NCI-H446 (cell line): ENCODE data around the gene IFNL2.
"Not testable (repeated sequence)": the region's sequence is repeated elsewhere in the genome, so short reads cannot be mapped to it uniquely, and the experiment has no call there.

Source experiments
- DNase-seq, 2 experiments: peaks; one replicate each; lab custom pipeline; 2025; lab: John Stamatoyannopoulos, UW

The IFNL2 gene

DNA sequence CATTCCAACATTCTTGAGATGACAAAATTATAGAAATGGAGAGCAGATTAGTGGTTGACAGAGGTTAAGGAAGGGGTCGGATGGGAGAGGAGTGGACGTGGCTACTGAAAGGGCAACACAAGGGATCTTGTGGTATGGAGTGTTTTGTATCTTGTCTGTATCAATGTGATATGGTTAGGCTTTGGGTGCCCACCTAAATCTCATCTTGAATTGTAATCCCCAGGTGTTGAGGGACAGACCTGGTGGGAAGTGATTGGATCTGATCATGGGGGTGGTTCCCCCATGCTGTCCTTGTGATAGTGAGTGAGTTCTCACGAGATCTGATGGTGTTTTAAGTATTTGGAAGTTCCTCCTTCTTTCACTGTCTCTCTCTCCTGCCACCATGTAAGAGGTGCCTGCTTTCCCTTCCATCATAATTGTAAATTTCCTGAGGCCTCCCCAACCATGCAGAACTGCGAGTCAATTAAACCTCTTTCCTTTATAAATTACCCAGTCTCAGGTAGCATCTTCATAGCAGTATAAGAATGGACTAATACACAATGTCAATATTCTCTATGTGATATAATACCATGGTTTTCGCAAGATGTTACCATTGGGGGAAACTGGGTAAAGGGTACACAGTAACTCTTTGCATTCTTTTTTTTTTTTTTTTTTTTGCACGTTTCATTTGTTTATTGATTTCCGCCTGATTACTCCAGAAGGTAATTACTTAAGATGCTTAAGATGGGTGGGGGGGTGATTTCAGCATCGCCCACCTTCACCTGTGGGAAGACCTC is 14.6 kb upstream of the IFNL2 start:
- DNase-seq, result no peak

DNA sequence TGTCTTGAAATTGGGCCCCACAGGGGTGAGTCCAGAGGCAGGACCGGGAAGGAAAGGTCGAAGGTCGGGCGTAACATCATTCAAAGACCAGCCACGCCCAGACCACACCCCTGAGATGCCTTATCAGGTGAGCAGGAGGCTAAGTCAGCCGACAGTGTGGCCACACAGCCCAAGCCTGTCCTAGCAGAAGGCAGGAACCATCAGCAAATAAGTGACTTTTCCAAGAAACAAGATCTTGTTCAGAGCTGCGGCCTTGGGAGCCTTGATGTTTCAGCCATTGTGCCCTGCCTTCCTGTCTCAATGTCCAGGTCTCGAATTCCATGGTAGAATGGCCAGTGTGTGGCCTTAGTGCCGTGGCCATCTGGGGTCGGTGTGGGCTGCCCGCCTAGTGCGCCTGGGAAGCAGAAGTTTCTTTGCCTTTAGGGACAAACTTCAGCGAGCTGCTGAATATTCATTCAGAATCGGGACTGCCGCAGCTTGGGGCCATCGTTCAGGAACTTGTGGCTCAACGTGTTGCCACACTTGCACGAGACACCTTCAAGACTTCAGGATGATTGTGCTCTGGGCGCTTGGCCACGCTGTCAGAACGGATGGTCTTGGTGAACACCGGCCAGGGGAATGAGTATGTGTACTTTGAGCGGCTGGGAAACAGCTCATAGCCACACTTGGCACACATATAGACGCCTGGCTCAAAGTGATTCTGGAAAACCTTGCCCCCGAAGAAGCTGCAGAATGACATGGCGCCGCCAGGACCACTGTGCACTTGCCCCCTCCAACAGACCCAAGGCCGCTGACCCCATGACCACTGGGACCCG is 13.5 kb upstream of the IFNL2 start:
- DNase-seq, result no peak

DNA sequence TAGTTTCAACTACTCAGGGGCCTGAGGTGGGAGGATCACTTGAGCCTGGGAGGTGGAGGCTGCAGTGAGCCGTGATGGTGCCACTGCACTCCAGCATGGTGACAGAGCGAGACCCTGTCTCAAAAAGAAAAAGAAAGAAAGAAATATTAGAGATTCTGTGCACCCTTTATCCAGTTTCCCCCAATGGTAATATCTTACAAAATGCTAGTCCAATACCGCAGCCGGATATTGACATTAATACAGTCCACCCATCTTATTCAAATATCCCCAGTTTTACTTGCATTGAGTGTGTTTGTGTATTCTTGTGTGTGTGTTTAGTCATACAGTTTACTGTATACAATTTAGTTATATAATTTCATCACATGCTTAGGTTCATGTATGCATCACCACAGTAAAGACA is 11.0 kb upstream of the IFNL2 start:
- DNase-seq, result no peak

DNA sequence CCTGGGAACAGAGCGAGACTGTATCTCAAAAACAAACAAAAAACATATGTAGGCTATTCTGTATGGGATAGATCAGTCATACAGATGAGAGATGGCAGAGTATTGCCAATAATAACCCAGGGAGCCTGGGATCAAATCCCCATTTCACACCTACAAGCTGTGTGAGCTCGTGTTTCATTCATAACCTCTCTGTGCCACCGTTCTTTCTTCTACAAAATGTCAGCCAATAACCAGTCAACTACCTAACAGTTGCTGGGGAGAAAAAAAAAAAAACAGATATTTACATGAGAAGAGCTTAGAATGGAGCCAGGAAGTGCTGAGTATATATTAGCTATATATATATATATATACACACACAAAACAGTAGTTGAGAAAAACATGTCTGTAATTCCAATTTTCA is 6.5 kb upstream of the IFNL2 start:
- no peak for DNase-seq

DNA sequence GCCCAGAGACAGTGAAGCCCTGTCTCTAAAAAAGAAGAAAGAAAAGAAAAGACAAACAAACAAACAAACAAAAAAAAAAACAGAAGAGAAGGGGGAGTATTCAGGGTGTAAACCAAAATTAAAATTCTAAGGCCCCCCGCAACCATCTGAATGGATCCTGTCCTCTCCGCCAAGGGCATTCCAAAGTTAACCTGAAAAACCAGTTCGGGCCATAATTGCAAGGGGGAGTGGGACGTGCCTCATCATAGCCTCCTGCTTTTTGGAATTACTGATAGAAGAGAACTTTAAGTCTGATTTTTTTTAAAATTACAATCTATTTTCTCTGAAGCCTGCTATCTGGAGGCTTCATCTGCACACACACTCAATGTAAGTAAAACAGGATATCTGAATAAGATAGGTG is 5.7 kb upstream of the IFNL2 start:
- DNase-seq, result no peak

DNA sequence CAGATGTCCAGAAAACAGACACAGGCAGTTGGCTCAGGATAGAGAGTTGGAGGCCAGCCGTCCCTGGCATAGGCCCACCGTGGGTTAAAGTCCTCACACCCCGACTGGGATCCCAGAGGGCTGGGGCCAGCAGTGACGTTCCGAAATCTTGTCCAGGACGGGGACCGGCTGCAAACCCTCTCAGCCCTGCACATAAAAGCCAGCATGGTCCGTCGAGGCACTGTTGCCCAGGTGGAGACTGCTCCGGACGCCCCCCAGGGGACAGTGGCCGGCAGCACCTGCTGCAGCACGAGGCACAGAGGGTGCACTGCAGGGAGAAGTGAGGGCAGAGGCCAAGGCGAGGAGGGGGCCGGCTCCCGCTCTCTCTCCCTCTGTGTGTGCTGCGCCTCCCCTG is 4.3 kb upstream of the IFNL2 start:
- no peak for DNase-seq

DNA sequence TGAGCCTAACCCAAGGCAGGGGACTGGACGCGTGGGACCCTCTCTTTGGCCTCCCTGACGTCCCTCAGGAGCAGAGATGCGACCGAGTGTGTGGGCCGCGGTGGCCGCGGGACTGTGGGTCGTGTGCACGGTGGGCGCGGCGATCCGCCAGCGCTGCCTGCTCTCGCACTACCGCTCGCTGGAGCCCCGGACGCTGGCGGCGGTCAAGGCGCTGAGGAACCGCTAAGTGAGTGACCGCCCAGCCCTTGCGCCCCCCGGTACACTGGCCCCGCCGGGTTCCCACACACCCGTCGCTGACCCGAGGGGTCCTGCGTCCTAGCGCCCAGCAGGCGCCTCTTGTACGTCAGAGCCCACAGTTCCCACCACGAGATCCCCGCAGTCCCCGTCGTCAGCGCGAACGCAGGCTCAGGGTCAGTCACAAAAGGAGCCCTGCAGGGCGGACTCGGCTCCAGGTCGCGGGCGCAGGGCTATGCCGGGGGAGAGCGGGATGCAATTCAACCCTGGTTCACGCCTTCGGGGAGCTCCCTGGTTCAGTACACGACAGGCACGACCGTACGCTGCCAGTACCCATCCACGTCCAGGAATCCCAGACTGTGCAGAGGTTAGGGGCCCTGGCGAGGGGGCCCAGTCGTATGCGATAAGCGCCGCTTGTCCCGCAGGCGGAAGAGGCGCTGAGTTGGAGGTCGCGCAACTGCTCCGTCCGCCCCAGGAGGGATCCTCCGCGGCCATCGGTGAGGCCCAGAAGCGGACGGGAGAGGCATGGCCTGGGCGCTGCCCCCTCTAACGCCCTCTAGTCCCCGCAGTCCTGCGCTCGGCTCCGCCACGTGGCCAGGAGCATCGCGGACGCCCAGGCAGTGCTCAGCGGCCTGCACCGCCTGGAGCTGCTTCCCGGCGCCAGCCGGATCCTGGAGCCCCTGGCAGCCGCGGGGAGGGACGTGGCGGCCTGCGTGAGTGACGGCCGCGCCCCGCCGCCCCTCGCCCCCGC is 3.6 kb upstream of the IFNL2 start:
- DNase-seq, result no peak

DNA sequence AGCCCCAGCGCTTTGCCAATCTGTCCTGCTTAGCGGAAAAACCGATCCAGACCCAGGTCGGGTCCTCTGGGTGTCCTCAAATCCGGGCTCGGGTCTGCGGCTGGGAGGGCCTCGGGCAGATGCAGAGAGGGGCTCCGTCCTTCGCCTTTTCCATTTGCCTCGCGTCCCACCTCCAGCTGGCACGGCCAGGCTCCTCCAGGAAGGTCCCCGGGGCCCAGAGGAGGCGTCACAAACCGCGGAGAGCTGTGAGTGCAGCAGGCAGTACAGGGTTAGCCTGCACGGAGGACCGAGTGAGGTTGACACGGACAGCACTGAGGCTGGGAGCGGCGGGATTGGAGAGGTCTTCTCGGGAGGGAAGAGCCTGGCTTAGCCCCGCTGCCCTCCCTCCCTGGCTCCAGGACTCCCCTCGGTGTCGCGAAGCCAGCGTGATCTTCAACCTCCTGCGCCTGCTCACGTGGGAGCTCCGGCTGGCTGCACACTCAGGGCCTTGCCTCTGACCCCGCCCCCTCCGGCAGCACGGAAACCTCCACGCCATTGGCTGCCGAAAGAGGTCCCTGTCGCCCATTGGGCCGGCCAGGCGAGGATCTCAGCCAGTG is 2.8 kb upstream of the IFNL2 start:
- DNase-seq, result peak in 1 of 2 experiments; percentile 38

DNA sequence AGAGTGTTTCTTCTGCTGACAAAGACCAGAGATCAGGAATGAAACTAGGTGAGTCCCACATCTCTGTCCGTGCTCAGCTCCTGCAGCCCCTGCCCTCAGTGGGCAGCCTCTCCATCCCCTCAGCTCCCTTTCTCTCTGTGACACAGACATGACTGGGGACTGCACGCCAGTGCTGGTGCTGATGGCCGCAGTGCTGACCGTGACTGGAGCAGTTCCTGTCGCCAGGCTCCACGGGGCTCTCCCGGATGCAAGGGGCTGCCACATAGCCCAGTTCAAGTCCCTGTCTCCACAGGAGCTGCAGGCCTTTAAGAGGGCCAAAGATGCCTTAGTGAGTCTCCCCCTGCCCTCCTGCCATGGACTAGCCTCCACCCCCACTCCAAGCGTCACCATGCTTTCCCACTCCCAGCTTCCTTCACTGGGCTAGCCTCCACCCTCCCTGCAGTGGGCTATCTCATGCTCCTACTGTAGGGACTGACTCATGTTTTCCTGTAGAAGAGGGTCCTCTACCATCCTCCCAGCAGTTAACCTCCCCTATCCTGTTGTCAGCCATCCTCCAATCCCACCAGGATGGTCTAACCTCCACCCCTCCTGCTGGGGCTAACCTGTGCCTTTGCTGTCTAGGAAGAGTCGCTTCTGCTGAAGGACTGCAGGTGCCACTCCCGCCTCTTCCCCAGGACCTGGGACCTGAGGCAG is 481 bp downstream of the IFNL2 start:
- DNase-seq, result not testable (repeated sequence)

DNA sequence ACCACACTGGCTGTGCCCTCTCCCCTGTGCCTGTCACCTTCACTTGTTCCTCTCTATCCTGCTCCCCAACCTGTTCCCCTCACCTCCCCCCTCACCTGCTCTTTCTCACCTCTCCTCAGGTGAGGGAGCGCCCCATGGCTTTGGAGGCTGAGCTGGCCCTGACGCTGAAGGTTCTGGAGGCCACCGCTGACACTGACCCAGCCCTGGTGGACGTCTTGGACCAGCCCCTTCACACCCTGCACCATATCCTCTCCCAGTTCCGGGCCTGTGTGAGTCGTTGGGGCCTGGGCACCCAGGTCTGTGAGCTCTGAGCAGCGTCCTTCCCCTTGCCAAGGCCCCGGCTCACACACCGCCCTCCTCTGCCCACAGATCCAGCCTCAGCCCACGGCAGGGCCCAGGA is 1.2 kb downstream of the IFNL2 start:
- DNase-seq, result not testable (repeated sequence)

DNA sequence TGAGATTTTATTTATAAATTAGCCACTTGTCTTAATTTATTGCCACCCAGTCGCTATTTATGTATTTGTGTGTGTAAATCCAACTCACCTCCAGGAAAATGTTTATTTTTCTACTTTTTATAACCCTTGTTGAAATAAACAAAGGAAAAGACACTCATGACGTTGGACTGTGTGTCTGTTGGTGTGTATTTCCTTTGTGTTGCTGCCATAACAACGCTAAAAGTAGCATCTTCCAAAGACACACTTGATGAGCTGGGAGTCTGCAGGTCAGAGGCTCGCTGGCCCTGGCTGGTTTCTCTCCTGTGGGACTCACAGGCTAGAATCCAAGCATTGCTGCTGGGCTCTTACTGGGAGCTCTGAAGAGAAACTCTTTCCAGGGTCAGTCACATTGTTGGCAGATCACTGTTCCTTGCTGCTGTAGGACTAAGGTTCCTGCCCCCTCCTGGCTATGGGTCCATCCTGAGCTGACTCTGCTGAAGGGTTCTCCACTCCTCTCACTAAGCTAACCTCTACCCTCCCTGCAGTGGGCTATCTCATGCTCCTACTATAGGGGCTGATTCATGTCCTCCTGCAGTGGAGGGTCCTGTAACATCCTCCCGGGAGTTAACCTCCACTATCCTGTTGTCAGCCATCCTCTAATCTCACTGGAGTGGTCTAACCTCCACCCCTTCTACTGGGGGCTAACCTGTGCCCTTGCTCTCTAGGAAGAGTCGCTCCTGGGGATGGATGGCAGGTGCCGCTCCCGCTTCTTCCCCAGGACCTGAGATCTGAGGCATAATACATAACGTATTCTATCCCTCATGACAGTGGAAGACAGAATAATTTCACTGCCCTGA is 2.1 kb downstream of the IFNL2 start:
- no peak for DNase-seq

DNA sequence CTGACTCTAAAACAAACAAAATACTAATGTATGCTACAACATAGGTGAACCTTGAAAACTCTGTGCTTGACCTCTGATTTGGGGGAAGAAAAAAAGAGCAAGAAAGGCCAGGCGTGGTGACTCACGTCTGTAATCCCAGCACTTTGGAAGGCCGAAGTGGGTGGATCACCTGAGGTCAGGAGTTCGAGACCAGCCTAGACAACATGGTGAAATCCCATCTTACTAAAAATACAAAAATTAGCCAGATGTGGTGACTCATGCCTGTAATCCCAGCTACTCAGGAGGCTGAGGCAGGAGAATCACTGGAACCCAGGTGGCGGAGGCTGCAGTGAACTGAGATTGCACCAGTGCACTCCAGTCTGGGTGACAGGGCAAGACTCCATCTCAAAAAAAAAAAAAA is 5.7 kb downstream of the IFNL2 start:
- DNase-seq, result not testable (repeated sequence)

DNA sequence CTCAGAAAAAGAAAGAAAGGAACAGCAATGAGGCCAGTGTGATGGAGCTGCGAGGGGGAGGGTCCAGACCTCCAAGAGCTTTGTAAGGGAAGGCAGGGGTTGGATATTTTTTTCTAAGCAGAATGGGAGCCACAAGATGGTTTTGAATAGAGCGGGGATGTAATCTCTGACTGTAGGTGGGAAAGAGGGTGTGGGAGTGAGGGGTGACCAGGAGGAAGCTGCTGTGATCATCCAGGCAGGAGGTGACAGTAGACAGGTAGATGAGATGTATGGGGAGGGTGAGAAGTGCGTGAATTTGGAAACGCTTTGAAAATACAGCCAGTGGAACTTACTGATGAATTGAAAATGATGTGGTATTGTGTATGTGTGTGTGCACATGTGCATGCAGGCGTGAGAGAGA is 7.4 kb downstream of the IFNL2 start:
- no peak for DNase-seq

DNA sequence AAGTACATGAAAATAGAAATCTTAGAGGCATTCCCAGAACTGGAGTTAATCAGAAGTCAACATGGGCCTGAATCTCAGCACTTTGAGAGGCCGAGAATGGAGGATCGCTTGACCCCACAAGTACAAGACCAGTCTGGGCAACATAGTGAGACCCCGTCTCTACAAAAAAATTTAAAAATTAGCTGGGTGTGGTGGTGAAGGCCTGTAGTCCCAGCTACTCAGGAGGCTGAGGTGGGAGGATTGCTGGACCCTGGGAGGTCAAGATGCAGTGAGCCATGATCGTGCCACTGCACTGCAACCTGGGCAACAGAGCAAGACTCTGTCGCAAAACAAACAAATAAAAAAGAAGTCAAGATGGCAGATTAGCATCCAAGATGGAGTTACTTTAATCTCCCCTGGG is 8.5 kb downstream of the IFNL2 start:
- no peak for DNase-seq

DNA sequence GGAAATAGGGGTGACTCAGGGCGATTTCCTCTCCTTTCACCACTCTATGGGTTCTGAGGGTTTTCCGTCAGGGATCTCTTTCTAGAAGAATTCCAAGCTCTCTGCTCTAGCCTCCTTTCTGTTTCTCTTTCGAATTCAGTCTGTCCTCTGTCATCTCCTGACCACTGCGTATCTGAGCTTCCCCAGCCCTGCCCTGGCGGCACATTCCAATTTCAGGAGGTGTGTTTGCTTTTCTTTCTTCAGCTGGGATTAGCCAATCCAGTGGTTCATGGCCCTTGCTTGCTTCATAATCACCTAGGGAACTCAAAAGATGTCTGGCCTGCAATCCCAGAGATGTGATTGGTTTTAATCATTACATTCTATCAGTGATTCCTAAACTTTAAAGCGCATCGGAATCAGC is 9.4 kb downstream of the IFNL2 start:
- DNase-seq, result no peak

DNA sequence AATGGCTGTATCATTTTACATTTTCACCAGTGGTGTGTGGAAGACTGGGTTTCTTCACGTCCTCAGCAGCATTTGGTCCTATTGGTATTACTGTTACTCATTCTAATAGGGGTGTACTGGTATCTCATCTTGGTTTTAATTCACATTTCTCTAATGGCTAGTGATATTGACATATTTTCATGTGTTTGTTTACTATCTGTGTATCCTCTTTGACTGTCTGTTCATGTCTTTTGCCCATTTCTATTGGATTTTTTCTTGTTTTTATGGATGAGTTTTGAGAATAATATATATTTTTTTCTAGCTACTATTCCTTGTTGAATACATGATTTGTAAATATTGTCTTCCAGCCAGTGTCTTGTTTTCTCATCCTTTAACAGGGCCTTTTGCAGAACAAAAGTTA is 13.8 kb downstream of the IFNL2 start:
- no peak for DNase-seq

DNA sequence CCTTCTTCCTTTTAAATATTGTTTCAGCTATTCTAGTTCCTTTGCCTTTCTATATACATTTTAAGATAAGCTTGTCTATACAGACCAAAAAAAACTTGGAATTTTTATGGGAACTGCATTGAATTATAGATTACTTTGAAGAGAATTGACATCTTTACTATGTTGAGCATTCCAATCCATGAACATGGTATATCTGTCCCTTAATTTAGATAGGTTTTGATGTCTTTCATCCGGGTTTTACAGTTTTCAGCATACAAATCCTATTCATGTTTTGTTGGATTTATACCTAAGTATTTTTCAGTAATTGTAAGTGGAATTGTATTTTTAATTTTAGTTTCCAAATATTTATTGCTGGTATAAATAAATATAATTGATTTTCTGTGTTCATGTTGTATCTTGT is 15.8 kb downstream of the IFNL2 start:
- no peak for DNase-seq

DNA sequence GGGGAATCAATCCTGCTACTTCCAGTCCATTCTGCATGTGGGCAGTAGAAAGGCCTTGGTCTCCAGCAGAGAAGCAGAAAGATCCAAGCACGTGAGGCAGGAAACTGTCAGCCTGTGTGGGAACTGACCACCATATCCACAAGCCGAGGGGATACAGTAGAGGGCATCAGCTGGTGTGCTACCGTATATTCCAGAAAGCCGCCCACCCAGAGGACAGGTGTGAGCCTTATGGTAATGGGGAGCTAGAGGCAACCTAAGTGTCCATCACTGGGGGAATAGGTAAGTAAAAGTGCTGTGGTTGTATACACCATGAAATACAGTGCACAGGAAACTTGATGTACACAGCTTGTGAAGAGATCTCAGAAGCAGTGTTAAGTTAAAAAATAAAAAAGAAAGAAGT is 25.2 kb downstream of the IFNL2 start:
- DNase-seq, result no peak

DNA sequence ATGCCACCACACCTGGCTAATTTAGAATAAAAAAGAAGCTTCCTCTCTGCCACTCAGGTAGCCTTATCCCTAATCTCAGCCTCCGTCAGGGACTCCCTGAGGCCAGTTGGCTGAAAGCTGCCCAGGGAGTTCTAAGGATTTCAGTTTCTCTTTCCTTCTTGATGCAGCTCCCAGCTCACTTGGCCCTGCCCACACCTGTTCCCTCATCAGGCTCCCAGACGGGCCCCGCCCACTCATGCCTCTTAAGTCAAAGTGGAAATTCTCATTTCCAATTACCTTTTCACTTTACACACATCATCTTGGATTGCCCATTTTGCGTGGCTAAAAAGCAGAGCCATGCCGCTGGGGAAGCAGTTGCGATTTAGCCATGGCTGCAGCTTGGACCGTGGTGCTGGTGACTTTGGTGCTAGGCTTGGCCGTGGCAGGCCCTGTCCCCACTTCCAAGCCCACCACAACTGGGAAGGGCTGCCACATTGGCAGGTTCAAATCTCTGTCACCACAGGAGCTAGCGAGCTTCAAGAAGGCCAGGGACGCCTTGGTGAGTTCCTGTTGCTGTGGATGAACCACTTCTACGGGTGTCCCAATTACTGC is 28.0 kb downstream of the IFNL2 start, which contains the start of gene IFNL1:
TSS of gene IFNL1 (plus strand) at position 353 of the 591 bp plus-strand sequence. CDS start at position 368, 15 bp downstream.
- no peak for DNase-seq

DNA sequence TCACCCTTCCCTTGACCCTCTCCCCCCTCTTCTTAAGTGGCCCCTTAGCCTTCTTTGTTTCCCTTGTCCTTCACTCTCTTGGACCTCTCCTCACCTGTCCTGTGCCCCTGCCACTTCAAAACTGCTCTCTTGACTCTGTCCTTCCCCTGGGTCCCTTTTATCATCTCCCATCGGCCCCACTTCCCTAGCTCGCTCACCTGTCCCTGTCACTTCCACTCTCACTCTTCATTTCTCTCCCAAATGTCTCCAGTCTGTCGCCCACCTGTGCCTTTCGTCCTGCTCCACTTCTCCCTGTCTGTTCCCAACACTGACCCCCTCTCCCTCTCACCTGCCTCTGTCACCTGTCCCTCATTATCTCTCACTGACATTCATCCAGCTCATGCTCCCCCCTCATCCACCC is 28.7 kb downstream of the IFNL2 start:
- DNase-seq, result no peak
